Stomach (tissue), 4 donors: Measurements from ENCODE around the gene RFTN1.

Source experiments
- POLR2A ChIP-seq, 4 donors: fragments of 450-650 bp; IDR thresholded peaks; one replicate each; pipeline ENCODE4 v1.6.1; 2016; ENCODE audit warnings: antibody characterized with exemption in 4 of 4, control low read depth in 2 of 4, mild to moderate bottlenecking in 1 of 4, moderate library complexity in 1 of 4
- TF ChIP-seq, protein P1 (sequence below), 7 experiments: fragments of 450-650 bp in 4 of 7; fragments of 200-600 bp in 3 of 7; sonication (generic) in 3 of 7; IDR thresholded peaks; one replicate each; pipeline ENCODE4 v1.5.1; 2016 to 2019; ENCODE audit warnings: antibody characterized with exemption in 7 of 7, control low read depth in 2 of 7, mild to moderate bottlenecking in 1 of 7

DNA sequence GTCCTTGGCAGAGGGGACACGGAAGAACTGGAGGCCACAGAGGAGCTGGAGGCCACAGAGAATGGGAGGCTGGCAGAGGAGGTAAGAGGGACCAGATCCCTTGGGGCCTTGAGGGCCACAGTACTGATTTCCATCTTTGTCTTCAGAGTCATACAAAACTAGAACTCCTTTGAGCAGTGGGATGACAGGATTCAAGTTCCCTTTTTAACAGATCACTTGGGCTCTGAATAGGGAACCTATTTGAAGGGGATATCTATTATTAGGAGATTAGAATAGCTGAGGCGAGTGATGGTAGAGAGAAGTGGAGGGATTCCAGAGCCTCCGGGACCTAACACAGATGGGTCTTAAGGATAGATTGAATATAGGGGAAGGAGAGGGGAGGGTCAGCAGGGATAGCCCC lies 192.8 kb downstream of the RFTN1 start:
- TF ChIP-seq, protein P1, sequence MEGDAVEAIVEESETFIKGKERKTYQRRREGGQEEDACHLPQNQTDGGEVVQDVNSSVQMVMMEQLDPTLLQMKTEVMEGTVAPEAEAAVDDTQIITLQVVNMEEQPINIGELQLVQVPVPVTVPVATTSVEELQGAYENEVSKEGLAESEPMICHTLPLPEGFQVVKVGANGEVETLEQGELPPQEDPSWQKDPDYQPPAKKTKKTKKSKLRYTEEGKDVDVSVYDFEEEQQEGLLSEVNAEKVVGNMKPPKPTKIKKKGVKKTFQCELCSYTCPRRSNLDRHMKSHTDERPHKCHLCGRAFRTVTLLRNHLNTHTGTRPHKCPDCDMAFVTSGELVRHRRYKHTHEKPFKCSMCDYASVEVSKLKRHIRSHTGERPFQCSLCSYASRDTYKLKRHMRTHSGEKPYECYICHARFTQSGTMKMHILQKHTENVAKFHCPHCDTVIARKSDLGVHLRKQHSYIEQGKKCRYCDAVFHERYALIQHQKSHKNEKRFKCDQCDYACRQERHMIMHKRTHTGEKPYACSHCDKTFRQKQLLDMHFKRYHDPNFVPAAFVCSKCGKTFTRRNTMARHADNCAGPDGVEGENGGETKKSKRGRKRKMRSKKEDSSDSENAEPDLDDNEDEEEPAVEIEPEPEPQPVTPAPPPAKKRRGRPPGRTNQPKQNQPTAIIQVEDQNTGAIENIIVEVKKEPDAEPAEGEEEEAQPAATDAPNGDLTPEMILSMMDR (IDR thresholded peaks at IDR 0.05), result no peak
- no peak for TF ChIP-seq POLR2A (IDR thresholded peaks at IDR 0.05)
